Caco-2 (cell line): ENCODE measurements around the gene C15orf40. TPM values are rescaled to one million over a fixed set of nuclear protein-coding genes. Genes with fewer than 3 reads are reported as not detected.

Experiments
- Bru-seq: library from RNA; stranded (reverse); fragments of 400-500 nt; gene quantifications from one replicate; lab custom pipeline; 2021; lab: Mats Ljungman, UMichigan
- BruChase-seq, 2 experiments: library from RNA; stranded (reverse); fragments of 400-500 nt; gene quantifications; one replicate each; lab custom pipeline; 2021; lab: Mats Ljungman, UMichigan
- BruUV-seq: library from RNA; stranded (reverse); fragments of 400-500 nt; replicated peaks from 2 replicates; lab custom pipeline; 2021; lab: Mats Ljungman, UMichigan
- CTCF ChIA-PET: fragments of 300-600 bp; sonication (Branson Sonifier 250); formaldehyde crosslinking; loops from one replicate; lab custom pipeline; 2022; ENCODE audit warnings: antibody characterized with exemption; lab: Charles Lee
- POLR2A ChIA-PET: fragments of 300-600 bp; sonication (Branson Sonifier 250); formaldehyde crosslinking; loops from one replicate; lab custom pipeline; 2022; ENCODE audit warnings: antibody characterized with exemption; lab: Charles Lee
- DNase-seq, 2 experiments: peaks; one replicate each; pipeline versions ENCODE4 v3.0.0 to v3.0.0-alpha.2; 2020 to 2022
- H3K27me3 ChIP-seq: replicated peaks from 2 replicates; pipeline ENCODE4 v1.6.0; 2011; ENCODE audit warnings: low read length; ENCODE audit not compliant: control insufficient read depth, insufficient read depth
- H3K36me3 ChIP-seq: 2 replicates; pipeline ENCODE4 v1.5.1; 2011; ENCODE audit warnings: low read length; ENCODE audit not compliant: control insufficient read depth, insufficient read depth
- H3K4me1 ChIP-seq: fragments of 250-450 bp; sonication (Bioruptor Pico); 2 replicates; pipeline ENCODE4 v1.5.1; 2020; ENCODE audit warnings: mild to moderate bottlenecking
- H3K4me3 ChIP-seq: 2 replicates; pipeline ENCODE4 v1.5.1; 2011; ENCODE audit warnings: low read depth, mild to moderate bottlenecking, control low read depth, low read length
- H3K9me3 ChIP-seq: fragments of 250-450 bp; sonication (Bioruptor Pico); 2 replicates; pipeline ENCODE4 v1.5.1; 2020; ENCODE audit warnings: mild to moderate bottlenecking, moderate library complexity
- H3K27ac Mint-ChIP-seq: one replicate; pipeline ENCODE4 v1.8.0; 2022; ENCODE audit warnings: mixed read lengths; ENCODE audit not compliant: unreplicated experiment
- H3K27me3 Mint-ChIP-seq: one replicate; pipeline ENCODE4 v1.8.0; 2022; ENCODE audit warnings: mixed read lengths; ENCODE audit not compliant: insufficient read depth, unreplicated experiment
- H3K36me3 Mint-ChIP-seq: one replicate; pipeline ENCODE4 v1.8.0; 2022; ENCODE audit warnings: mild to moderate bottlenecking, mixed read lengths; ENCODE audit not compliant: insufficient read depth, unreplicated experiment
- H3K4me1 Mint-ChIP-seq: one replicate; pipeline ENCODE4 v1.8.0; 2022; ENCODE audit warnings: low read depth, mixed read lengths; ENCODE audit not compliant: unreplicated experiment
- H3K4me3 Mint-ChIP-seq: one replicate; pipeline ENCODE4 v1.8.0; 2022; ENCODE audit warnings: mild to moderate bottlenecking, moderate library complexity, mixed read lengths; ENCODE audit not compliant: unreplicated experiment
- H3K9me3 Mint-ChIP-seq: one replicate; pipeline ENCODE4 v1.8.0; 2022; ENCODE audit warnings: mixed read lengths; ENCODE audit not compliant: unreplicated experiment
- CTCF ChIP-seq, 2 experiments: fragments of 200-600 bp in 1 of 2; IDR thresholded peaks; 1 replicate in 1 of 2; 2 replicates in 1 of 2; pipeline versions ENCODE4 v1.5.1 to v1.8.0; 2011 to 2022; ENCODE audit warnings: antibody characterized with exemption in 1 of 2, control low read depth in 1 of 2, inconsistent platforms in 1 of 2, low read depth in 1 of 2, low read length in 1 of 2, mild to moderate bottlenecking in 1 of 2, moderate library complexity in 1 of 2; ENCODE audit not compliant: insufficient read depth in 1 of 2, severe bottlenecking in 1 of 2, unreplicated experiment in 1 of 2
- intact Hi-C: fragments of 100-400 bp; cut with micrococcal nuclease; formaldehyde crosslinking; loops from one replicate; pipeline ENCODE4 v1.10.0; 2022; ENCODE audit not compliant: unreplicated experiment
- long read RNA-seq: library from polyadenylated mRNA; stranded (forward); transcript quantifications from one replicate; pipeline ENCODE4 v2.0.0, GENCODE V29; 2022
- total RNA-seq: library from RNA; stranded (reverse); gene quantifications from 2 replicates; pipeline ENCODE4 v1.2.3, GENCODE V29; 2022

Gene C15orf40
- total RNA-seq = 26.8 and 27.2 TPM in 2 replicates
- Bru-seq, nascent RNA = percentile 70 among the genes with signal in this experiment
- percentile 69 among the genes with signal in this experiment for BruChase-seq, experiment 1, labeled RNA remaining after a 2-hour chase
- BruChase-seq, experiment 2, labeled RNA remaining after a 6-hour chase = percentile 72 among the genes with signal in this experiment
- long read RNA-seq, full-length matches to known transcripts = 33 of 50 reads
- long read RNA-seq, partial matches to known transcripts = 0 of 50 reads
- long read RNA-seq, other reads (novel, unspliced or antisense) = 17 of 50 reads

GRCh38 chr15:83011271-83012075 is at the start of gene C15orf40:
C15orf40 (minus strand) TSS chr15:83011639; CDS start chr15:83011607, 32 bp downstream.
- H3K4me1 ChIP-seq = peaks cover 6% of the 10 kb centered on the region
- BruUV-seq = no TSS peak
- H3K27me3 ChIP-seq = no peaks in the 10 kb centered on the region
- DNase-seq = peak; percentile 90 to 92
- intact Hi-C loops = loop anchor here (5.0 kb wide), 2 partner anchors 56 to 204 kb away; partner anchors contain the start of genes BTBD1, FSD2 and WHAMM
- no peaks in the 10 kb centered on the region for H3K9me3 Mint-ChIP-seq
- peak in 1 of 2 experiments; percentile 81 for TF ChIP-seq CTCF (IDR thresholded peaks at IDR 0.05; ENCODE audit: insufficient read depth in 1 of 2, low read depth in 1 of 2, low read length in 1 of 2, severe bottlenecking in 1 of 2, unreplicated experiment in 1 of 2)
- H3K27me3 Mint-ChIP-seq = no peaks in the 10 kb centered on the region
- peaks cover 19% of the 10 kb centered on the region for H3K4me1 Mint-ChIP-seq
- H3K36me3 Mint-ChIP-seq = peaks cover 32% of the 10 kb centered on the region
- H3K9me3 ChIP-seq = no peaks in the 10 kb centered on the region
- peaks cover 1% of the 10 kb centered on the region for H3K36me3 ChIP-seq
- peak within 1 kb of the TSS; percentile 67 for H3K27ac Mint-ChIP-seq
- ChIA-PET POLR2A (interaction anchor here (1.2 kb wide), 1 partner anchor 56 kb away, joined by 5 read pairs; the partner anchor contains the start of gene BTBD1), CTCF (interaction anchor here (0.6 to 2.2 kb wide), 10 partner anchors 12 to 481 kb away, joined by 3 to 9 read pairs (median 3); partner anchors contain the start of genes BTBD1 and RPS17)
- H3K4me3 Mint-ChIP-seq = peak within 1 kb of the TSS; percentile 88
- H3K4me3 ChIP-seq = peak within 1 kb of the TSS; percentile 76

- DNase-seq = no peak
- intact Hi-C loops = no loop called here
These were observed 46.4 kb upstream of the C15orf40 start for GRCh38 chr15:83057696-83058376.

More at GRCh38 chr15:83057696-83058376, 46.4 kb upstream of the C15orf40 start:
- Histone ChIP-seq H3K4me3 (no peak overlapping the region), H3K4me1 (peaks cover 13% of the 10 kb centered on the region), H3K27me3 (no peaks in the 10 kb centered on the region), H3K36me3 (no peaks in the 10 kb centered on the region; the same call in 1 of the 2 replicates), H3K9me3 (no peaks in the 10 kb centered on the region)
- no peak for TF ChIP-seq CTCF (IDR thresholded peaks at IDR 0.05; ENCODE audit: insufficient read depth in 1 of 2, low read depth in 1 of 2, low read length in 1 of 2, severe bottlenecking in 1 of 2, unreplicated experiment in 1 of 2)
- Mint-ChIP-seq H3K4me3 (no peak overlapping the region), H3K27ac (no peak overlapping the region), H3K36me3 (peaks cover 40% of the 10 kb centered on the region), H3K9me3 (no peaks in the 10 kb centered on the region), H3K4me1 (no peaks in the 10 kb centered on the region), H3K27me3 (no peaks in the 10 kb centered on the region)
- ChIA-PET POLR2A (no interaction called here), CTCF (no interaction called here)
- no TSS peak for BruUV-seq
